ENCODE data around the gene FFAR3.

DNA sequence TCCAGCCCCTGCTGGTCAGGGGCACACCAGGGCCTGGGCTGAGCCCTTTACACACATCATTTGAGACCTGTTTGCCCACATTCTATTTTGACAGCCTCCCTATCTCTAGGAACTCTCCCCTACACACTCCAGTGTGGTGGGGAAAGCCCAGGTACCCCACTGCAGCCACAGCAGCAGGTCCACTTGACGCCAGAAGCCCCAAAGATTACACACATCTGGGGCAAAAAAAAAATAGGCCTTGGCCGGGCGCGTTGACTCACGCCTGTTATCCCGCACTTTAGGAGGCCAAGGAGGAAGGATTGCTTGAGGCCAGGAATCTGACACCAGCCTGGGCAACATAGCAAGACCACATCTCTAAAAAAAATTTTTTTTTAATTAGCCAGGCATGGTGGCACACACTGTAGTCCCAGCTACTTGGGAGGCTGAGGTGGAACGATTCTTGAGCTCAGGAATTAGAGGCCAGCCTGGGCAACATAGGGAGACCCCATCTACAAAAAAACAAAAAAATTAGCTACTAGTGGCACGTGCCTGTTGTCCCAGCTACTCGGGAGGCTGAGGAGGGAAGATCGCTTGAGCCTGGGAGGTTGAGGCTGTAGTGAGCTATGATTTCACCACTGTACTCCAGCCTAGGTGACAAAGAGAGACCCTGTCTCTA lies 47.3 kb upstream of the FFAR3 start:
- TF ChIP-seq, protein P1, sequence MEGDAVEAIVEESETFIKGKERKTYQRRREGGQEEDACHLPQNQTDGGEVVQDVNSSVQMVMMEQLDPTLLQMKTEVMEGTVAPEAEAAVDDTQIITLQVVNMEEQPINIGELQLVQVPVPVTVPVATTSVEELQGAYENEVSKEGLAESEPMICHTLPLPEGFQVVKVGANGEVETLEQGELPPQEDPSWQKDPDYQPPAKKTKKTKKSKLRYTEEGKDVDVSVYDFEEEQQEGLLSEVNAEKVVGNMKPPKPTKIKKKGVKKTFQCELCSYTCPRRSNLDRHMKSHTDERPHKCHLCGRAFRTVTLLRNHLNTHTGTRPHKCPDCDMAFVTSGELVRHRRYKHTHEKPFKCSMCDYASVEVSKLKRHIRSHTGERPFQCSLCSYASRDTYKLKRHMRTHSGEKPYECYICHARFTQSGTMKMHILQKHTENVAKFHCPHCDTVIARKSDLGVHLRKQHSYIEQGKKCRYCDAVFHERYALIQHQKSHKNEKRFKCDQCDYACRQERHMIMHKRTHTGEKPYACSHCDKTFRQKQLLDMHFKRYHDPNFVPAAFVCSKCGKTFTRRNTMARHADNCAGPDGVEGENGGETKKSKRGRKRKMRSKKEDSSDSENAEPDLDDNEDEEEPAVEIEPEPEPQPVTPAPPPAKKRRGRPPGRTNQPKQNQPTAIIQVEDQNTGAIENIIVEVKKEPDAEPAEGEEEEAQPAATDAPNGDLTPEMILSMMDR (IDR thresholded peaks at IDR 0.05; ENCODE audit: low read length), result no peak
- TF ChIP-seq EZH2 (IDR thresholded peaks at IDR 0.05; ENCODE audit: borderline replicate concordance, low read length), result no peak

All from OCI-LY1 (cell line).